GM12801 (cell line): ENCODE results near the gene CYP1B1.

Experiments used
- CTCF ChIP-seq: IDR thresholded peaks from one replicate; pipeline ENCODE4 v1.5.1; 2011; ENCODE audit warnings: control low read depth; ENCODE audit not compliant: insufficient read length; ENCODE audit errors: extremely low read depth

Gene CYP1B1

GRCh38 chr2:38075507-38076151 lies at the start of gene CYP1B1:
Gene CYP1B1, minus strand, starts transcription at chr2:38076151. Its CDS starts 763 bp downstream, at chr2:38075388.
- TF ChIP-seq CTCF: no peak

DNA sequence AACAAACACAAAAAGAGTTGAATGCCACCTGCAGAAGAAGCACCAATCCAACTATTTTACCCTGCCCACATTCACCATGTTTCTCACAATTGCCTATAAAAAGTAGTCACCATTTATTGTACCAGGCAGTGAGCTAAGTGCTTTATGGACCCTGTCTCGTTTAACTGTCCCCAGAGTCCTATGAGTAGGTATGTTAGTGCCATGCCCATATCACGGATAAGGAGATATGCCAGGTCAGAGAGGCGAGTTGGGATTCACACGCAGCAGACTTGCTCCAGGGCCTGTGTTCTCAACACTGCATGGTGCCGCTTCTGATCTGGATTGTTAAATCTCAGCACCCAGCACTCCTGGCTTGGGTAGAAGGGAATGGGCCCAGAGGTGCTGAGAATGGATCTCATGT lies 49.1 kb upstream of the CYP1B1 start:
- no peak for TF ChIP-seq CTCF

DNA sequence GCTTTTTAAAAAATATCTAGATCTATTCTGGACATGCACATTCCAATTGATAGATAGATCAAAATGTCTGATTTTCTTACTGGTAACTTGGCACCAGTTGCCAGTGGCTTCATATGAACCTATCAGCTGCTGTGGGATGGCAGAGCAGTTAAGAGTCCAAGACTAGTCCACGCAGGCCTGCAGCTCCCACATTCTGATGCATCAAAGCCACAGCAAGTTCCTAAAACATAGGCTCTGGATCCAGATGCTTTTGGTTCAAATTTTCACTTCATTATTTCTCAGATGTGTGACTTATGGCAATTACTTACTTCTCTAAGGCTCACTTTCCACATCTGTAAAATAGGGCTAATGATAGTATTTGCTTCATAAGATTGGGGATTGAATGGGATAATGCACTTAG lies 48.0 kb upstream of the CYP1B1 start:
- TF ChIP-seq CTCF: no peak

GRCh38 chr2:38122344-38122743 lies 46.4 kb upstream of the CYP1B1 start:
- no peak for TF ChIP-seq CTCF

GRCh38 chr2:38121481-38121880 lies 45.5 kb upstream of the CYP1B1 start:
- TF ChIP-seq CTCF: no peak

DNA sequence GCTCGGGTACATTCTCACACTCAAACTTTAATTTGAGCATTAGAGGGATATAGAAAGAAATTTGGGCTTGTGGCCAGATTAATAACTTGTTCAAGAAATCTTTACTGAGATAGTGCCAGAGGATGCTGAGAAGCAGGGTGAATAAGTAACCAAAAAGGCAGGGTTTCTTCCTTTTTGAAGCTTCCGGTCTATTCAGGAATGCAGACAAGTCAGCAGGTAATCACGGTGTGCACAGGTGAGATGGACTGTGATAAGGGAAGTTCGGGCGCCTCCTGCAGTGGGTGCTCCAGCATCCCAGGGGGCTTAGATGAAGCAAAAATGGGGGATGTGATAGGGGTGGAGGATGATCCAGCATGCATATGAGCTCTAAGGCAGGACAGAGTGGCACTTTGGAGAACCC lies 44.9 kb upstream of the CYP1B1 start:
- TF ChIP-seq CTCF: no peak

- TF ChIP-seq CTCF: no peak
Measured at GRCh38 chr2:38120264-38120592, 44.3 kb upstream of the CYP1B1 start.
